Brain microvascular endothelial cell (primary cell): ENCODE measurements around the gene UNC5CL.

Source experiments
- DNase-seq: peaks from one replicate; pipeline ENCODE4 v3.0.0-alpha.2; 2020
- H3K27ac ChIP-seq: fragments of 250-450 bp; sonication (Bioruptor Pico); 2 replicates; pipeline ENCODE4 v1.5.1; 2020; ENCODE audit warnings: mild to moderate bottlenecking, moderate library complexity
- H3K27me3 ChIP-seq: fragments of 250-450 bp; sonication (Bioruptor Pico); replicated peaks from 2 replicates; pipeline ENCODE4 v1.5.1; 2020; ENCODE audit warnings: mild to moderate bottlenecking
- H3K36me3 ChIP-seq: fragments of 250-450 bp; sonication (Bioruptor Pico); replicated peaks from 2 replicates; pipeline ENCODE4 v1.5.1; 2020; ENCODE audit warnings: mild to moderate bottlenecking
- H3K4me3 ChIP-seq: 2 replicates; pipeline ENCODE4 v1.5.1; 2011; ENCODE audit warnings: low read depth, mild to moderate bottlenecking, control low read depth, low read length, moderate library complexity
- CTCF ChIP-seq: IDR thresholded peaks from 2 replicates; pipeline ENCODE4 v1.5.1; 2011; ENCODE audit warnings: low read depth, mild to moderate bottlenecking, moderate library complexity, low read length, control low read depth, inconsistent platforms; ENCODE audit errors: missing control alignments
- in situ Hi-C: cut with HindIII; loops from 2 replicates; pipeline ENCODE4 v1.10.0; 2017; ENCODE audit warnings: low sequenced_read_pairs, low pct_ligation_motif_present

Gene UNC5CL, protein sequence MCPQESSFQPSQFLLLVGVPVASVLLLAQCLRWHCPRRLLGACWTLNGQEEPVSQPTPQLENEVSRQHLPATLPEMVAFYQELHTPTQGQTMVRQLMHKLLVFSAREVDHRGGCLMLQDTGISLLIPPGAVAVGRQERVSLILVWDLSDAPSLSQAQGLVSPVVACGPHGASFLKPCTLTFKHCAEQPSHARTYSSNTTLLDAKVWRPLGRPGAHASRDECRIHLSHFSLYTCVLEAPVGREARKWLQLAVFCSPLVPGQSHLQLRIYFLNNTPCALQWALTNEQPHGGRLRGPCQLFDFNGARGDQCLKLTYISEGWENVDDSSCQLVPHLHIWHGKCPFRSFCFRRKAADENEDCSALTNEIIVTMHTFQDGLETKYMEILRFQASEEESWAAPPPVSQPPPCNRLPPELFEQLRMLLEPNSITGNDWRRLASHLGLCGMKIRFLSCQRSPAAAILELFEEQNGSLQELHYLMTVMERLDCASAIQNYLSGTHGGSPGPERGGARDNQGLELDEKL

DNA sequence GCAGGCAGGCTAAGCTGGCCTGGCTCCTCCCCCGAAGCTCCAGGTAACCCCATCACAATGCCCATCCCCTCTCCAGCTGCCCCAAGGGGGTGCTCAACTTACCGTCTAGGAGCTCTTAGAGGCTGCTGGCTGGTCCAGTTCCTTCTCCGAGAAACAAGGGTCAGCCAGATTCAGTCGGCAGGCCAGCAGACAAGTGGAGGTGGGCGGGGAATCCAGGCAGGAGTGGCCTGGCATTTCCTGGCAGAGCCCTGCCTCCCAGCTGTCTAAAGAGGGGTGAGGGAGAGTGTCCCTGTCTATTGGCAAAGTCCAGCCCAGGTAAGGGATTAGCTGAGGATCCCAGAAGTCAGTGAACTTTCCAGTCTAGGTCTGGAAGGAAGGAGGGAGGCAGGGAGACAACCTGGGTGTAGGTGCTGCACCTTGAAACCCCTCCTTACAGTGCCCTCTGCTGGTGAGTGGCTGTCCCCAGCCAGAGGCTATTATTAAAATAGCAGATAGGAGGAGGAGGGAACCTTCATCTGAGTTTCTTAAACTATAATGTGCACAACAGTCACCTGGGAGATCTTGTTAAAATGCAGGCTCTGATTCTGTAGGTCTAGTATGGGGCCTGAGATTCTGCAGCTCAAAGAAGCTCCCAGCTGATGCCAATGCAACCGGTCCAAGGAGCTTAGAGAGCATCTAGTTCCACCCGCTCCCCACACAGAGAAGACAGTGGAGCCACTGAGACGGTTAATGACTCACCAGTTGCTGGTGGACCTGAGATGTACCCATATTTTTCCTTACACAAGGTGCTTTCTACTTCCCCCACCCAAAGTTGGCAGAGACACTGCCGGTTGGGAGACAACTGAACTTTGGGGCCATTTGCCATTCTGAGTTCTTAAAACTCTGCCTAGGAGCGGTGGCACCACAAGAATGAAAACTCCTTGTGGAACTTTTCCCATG is at the start of gene UNC5CL:
Gene UNC5CL, minus strand, starts transcription at position 162 of the 939 bp plus-strand sequence. CDS start 4,147 bp downstream, outside the sequence.
- no peaks in the 10 kb centered on the region for H3K36me3 ChIP-seq
- peak; percentile 20 for DNase-seq
- peak; percentile 86 for TF ChIP-seq CTCF
- H3K4me3 ChIP-seq, result no peak within 1 kb of the TSS
- H3K27me3 ChIP-seq, result no peaks in the 10 kb centered on the region
- no peak within 1 kb of the TSS for H3K27ac ChIP-seq
- in situ Hi-C loops, result no loop called here

DNA sequence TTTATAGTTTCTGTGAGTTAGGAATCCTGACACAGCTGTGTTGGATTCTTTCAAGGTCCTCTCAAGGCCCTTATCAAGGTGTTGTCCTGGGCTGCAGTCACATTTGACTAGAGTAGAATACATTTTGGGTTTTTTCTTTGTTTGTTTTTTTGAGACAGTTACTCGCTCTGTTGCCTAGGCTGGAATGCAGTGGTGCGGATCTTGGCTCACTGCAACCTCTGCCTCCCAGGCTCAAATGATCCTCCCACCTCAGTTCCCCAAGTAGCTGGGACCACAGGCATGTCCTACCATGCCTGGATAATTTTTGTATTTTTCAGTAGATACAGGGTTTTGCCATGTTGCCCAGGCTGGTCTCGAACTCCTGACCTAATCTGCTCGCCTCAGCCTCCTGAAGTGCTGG is 49.4 kb upstream of the UNC5CL start:
- no peaks in the 10 kb centered on the region for H3K27me3 ChIP-seq
- DNase-seq, result peak; percentile 4
- no peak for TF ChIP-seq CTCF
- in situ Hi-C loops, result no loop called here
- H3K27ac ChIP-seq, result no peak overlapping the region
- peaks cover 38% of the 10 kb centered on the region for H3K36me3 ChIP-seq
- no peak overlapping the region for H3K4me3 ChIP-seq

DNA sequence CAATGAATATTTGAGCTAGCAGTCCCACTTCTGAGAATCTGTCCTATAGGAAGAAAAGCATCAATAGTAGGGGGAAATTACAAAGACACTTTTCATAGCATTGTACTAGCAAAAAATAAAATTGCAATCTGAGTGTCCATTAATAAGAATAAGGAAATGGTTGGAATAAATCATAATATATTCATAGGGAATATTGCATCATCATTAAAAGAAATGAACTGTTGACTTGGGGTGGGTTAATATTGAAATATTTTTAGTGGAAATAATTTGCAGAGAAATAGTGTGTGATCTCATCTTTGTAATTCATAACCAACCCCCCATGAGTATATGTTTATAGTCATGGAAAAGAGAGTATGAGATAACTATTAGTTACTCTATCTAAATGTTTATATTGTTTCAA is 46.2 kb upstream of the UNC5CL start:
- Histone ChIP-seq H3K36me3 (peaks cover 28% of the 10 kb centered on the region), H3K27ac (no peak overlapping the region), H3K4me3 (no peak overlapping the region), H3K27me3 (no peaks in the 10 kb centered on the region)
- no peak for TF ChIP-seq CTCF
- in situ Hi-C loops, result no loop called here
- DNase-seq, result no peak

- no peak overlapping the region for H3K27ac ChIP-seq
- H3K36me3 ChIP-seq, result peaks cover 17% of the 10 kb centered on the region
- H3K4me3 ChIP-seq, result no peak overlapping the region
- in situ Hi-C loops, result no loop called here
- TF ChIP-seq CTCF, result no peak
- no peak for DNase-seq
- no peaks in the 10 kb centered on the region for H3K27me3 ChIP-seq
Observed at GRCh38 chr6:41083072-41083471, 44.1 kb upstream of the UNC5CL start.

- TF ChIP-seq CTCF, result no peak
- in situ Hi-C loops, result no loop called here
- Histone ChIP-seq H3K27me3 (no peaks in the 10 kb centered on the region), H3K36me3 (peaks cover 17% of the 10 kb centered on the region), H3K27ac (no peak overlapping the region), H3K4me3 (no peak overlapping the region)
- DNase-seq, result no peak
Observed at GRCh38 chr6:41080621-41081020, 41.6 kb upstream of the UNC5CL start.
